ENCODE results near the gene DAAM1. TPM values are rescaled to one million over a fixed set of nuclear protein-coding genes. Genes with fewer than 3 reads are reported as not detected.

The DAAM1 gene
- total RNA-seq, 1 donor from 2014 or later: 39.5 TPM

DNA sequence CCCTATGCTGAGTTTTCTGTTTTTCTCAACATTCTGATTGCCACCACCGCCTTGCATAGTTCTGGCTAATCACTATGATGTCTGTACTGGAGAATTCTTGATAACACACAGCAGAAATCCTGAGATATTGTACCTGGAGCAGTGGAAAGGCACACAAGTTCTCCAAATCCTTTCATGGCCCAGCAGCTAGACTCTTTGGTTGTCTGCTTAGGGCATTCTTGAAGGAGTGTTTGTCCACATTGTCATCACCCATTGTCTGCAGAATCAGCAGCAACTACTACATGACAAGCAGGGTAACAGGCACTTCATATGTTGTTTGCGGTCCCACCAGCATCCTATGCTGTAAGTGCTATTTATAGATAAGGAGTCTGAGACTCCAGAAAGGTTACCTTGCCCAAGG is 128.9 kb downstream of the DAAM1 start:
- H3K4me3 ChIP-seq: no peak overlapping the region
- peaks cover 2% of the 10 kb centered on the region for H3K27me3 Mint-ChIP-seq (ENCODE audit: insufficient read depth, low read depth)
- no peak overlapping the region for H3K4me3 Mint-ChIP-seq
- no peaks in the 10 kb centered on the region for H4K20me1 ChIP-seq (ENCODE audit: low read depth)
- H3K4me2 ChIP-seq: no peak overlapping the region
- no peak for DNase-seq (ENCODE audit: low spot score)
- H2AFZ ChIP-seq (replicated peaks): no peak overlapping the region
- H3K4me1 Mint-ChIP-seq: peaks cover 25% of the 10 kb centered on the region
- peaks cover 2% of the 10 kb centered on the region for H3K4me1 ChIP-seq
- H3K9ac ChIP-seq: no peak overlapping the region
- no peaks in the 10 kb centered on the region for H3K9me3 ChIP-seq (ENCODE audit: low read depth)
- H3F3A ChIP-seq (ENCODE audit: low read depth): no peaks in the 10 kb centered on the region
- TF ChIP-seq EZH2 (IDR thresholded peaks at IDR 0.05) (no peak), EZH2phosphoT487 (IDR thresholded peaks at IDR 0.05) (no peak)
- TF ChIP-seq, protein P1, sequence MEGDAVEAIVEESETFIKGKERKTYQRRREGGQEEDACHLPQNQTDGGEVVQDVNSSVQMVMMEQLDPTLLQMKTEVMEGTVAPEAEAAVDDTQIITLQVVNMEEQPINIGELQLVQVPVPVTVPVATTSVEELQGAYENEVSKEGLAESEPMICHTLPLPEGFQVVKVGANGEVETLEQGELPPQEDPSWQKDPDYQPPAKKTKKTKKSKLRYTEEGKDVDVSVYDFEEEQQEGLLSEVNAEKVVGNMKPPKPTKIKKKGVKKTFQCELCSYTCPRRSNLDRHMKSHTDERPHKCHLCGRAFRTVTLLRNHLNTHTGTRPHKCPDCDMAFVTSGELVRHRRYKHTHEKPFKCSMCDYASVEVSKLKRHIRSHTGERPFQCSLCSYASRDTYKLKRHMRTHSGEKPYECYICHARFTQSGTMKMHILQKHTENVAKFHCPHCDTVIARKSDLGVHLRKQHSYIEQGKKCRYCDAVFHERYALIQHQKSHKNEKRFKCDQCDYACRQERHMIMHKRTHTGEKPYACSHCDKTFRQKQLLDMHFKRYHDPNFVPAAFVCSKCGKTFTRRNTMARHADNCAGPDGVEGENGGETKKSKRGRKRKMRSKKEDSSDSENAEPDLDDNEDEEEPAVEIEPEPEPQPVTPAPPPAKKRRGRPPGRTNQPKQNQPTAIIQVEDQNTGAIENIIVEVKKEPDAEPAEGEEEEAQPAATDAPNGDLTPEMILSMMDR (IDR thresholded peaks at IDR 0.05): no peak
- no peak overlapping the region for H3K27ac Mint-ChIP-seq
- H3K79me2 ChIP-seq (ENCODE audit: low read depth): no peaks in the 10 kb centered on the region
- no peaks in the 10 kb centered on the region for H3K36me3 ChIP-seq
- H3K9me3 Mint-ChIP-seq: no peaks in the 10 kb centered on the region
- H3K36me3 Mint-ChIP-seq: peaks cover 8% of the 10 kb centered on the region
- H3K27ac ChIP-seq: no peak overlapping the region
- H3K27me3 ChIP-seq: no peaks in the 10 kb centered on the region

DNA sequence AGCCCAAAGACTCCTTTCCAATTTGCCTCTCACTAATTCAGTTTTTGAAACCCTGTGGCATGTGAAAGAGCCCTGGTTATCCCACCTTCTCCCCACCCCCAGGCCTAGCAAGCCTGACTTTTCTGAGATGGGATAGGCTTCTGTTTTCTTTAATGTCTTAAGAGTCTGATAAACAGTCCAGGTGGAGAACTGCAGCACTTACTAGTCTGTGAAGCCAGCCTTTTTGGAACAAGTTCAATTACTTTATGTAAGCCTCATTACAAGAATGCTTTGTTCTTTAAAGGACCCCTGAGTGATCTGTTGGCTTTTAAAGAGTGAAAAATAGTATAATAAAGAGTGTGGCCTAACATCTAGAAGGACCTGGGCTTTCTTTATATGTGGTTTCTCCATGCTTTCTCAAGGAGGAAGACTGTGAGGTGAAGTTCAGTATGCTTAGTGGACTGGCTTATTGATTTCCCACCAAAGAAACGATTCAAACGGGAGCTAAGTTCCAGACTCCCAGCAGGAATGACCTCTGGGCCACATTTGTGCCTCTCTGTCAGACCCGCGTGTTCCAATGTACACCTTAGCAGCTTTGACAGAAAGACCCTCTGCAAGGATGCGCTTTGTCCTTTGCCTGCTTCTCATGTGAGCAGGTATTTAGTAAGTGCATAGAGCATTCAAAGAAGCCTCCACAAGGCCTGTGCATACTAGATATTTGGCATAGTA is 129.5 kb downstream of the DAAM1 start:
- H3K27me3 Mint-ChIP-seq (ENCODE audit: insufficient read depth, low read depth): peaks cover 2% of the 10 kb centered on the region
- no peaks in the 10 kb centered on the region for H3F3A ChIP-seq (ENCODE audit: low read depth)
- H3K36me3 ChIP-seq: no peaks in the 10 kb centered on the region
- H3K4me2 ChIP-seq: no peak overlapping the region
- no peak for TF ChIP-seq EZH2phosphoT487 (IDR thresholded peaks at IDR 0.05)
- TF ChIP-seq EZH2 (IDR thresholded peaks at IDR 0.05): no peak
- TF ChIP-seq, protein P1 (IDR thresholded peaks at IDR 0.05): no peak
- H3K4me1 ChIP-seq: peaks cover 2% of the 10 kb centered on the region
- no peak overlapping the region for H3K27ac Mint-ChIP-seq
- no peak overlapping the region for H3K4me3 Mint-ChIP-seq
- peaks cover 8% of the 10 kb centered on the region for H3K36me3 Mint-ChIP-seq
- no peak overlapping the region for H3K27ac ChIP-seq
- no peaks in the 10 kb centered on the region for H3K9me3 Mint-ChIP-seq
- DNase-seq (ENCODE audit: low spot score): no peak
- H3K4me3 ChIP-seq: no peak overlapping the region
- H3K4me1 Mint-ChIP-seq: peaks cover 23% of the 10 kb centered on the region
- no peaks in the 10 kb centered on the region for H4K20me1 ChIP-seq (ENCODE audit: low read depth)
- no peak overlapping the region for H3K9ac ChIP-seq
- H3K79me2 ChIP-seq (ENCODE audit: low read depth): no peaks in the 10 kb centered on the region
- no peaks in the 10 kb centered on the region for H3K9me3 ChIP-seq (ENCODE audit: low read depth)
- no peaks in the 10 kb centered on the region for H3K27me3 ChIP-seq
- H2AFZ ChIP-seq (replicated peaks): no peak overlapping the region

DNA sequence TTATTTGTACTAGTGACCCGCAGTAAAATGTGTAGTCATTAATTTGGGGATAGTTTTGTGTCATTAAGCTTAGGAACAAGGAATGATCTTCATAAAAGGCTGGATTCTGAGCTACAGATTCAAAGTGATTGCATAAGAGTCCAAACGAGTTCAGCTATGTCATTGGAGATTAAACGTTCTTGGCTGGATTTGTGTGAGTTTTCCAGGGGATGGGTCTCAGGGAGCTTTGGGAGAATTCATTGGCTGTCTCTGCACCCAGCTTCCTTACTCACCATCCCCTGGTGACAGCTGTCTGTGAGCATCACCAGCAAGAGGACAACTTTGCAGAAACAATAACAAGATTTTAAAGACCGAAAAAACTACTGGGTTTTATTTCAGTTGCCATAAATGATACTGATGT is 130.4 kb downstream of the DAAM1 start:
- H3K9me3 Mint-ChIP-seq: no peaks in the 10 kb centered on the region

More for the DNA sequence above, 130.4 kb downstream of the DAAM1 start:
- Mint-ChIP-seq H3K4me3 (no peak overlapping the region), H3K27ac (no peak overlapping the region), H3K4me1 (peaks cover 22% of the 10 kb centered on the region), H3K36me3 (peaks cover 13% of the 10 kb centered on the region), H3K27me3 (ENCODE audit: insufficient read depth, low read depth) (peaks cover 2% of the 10 kb centered on the region)
- Histone ChIP-seq H3K27ac (no peak overlapping the region), H3K36me3 (no peaks in the 10 kb centered on the region), H4K20me1 (ENCODE audit: low read depth) (no peaks in the 10 kb centered on the region), H2AFZ (replicated peaks) (no peak overlapping the region), H3K79me2 (ENCODE audit: low read depth) (no peaks in the 10 kb centered on the region), H3K4me1 (peaks cover 2% of the 10 kb centered on the region), H3K4me2 (no peak overlapping the region), H3K9ac (no peak overlapping the region), H3K9me3 (ENCODE audit: low read depth) (no peaks in the 10 kb centered on the region), H3K4me3 (no peak overlapping the region), H3K27me3 (no peaks in the 10 kb centered on the region), H3F3A (ENCODE audit: low read depth) (no peaks in the 10 kb centered on the region)
- TF ChIP-seq EZH2 (IDR thresholded peaks at IDR 0.05) (no peak), EZH2phosphoT487 (IDR thresholded peaks at IDR 0.05) (no peak)
- TF ChIP-seq, protein P1 (IDR thresholded peaks at IDR 0.05): no peak
- DNase-seq (ENCODE audit: low spot score): no peak
